GM06990 (cell line): Measurements from ENCODE around the gene FLNC.

Experiments used
- DNase-seq: peaks from one replicate; pipeline ENCODE4 v3.0.0-alpha.2; 2011; ENCODE audit not compliant: insufficient read length; ENCODE audit errors: extremely low read depth
- H3K27me3 ChIP-seq: replicated peaks from 2 replicates; pipeline ENCODE4 v1.6.0; 2011; ENCODE audit warnings: low read length; ENCODE audit not compliant: control insufficient read depth, insufficient read depth
- H3K36me3 ChIP-seq: 2 replicates; pipeline ENCODE4 v1.5.1; 2011; ENCODE audit warnings: low read length; ENCODE audit not compliant: control insufficient read depth, insufficient read depth
- H3K4me3 ChIP-seq: replicated peaks from 2 replicates; pipeline ENCODE4 v1.5.1; 2011; ENCODE audit warnings: low read depth, mild to moderate bottlenecking, control low read depth, low read length
- TF ChIP-seq, protein P1 (sequence below): IDR thresholded peaks from 2 replicates; pipeline ENCODE4 v1.5.1; 2011; ENCODE audit warnings: low read length, control low read depth, mild to moderate bottlenecking, inconsistent platforms; ENCODE audit not compliant: insufficient read depth, poor library complexity, severe bottlenecking

FLNC gene

DNA sequence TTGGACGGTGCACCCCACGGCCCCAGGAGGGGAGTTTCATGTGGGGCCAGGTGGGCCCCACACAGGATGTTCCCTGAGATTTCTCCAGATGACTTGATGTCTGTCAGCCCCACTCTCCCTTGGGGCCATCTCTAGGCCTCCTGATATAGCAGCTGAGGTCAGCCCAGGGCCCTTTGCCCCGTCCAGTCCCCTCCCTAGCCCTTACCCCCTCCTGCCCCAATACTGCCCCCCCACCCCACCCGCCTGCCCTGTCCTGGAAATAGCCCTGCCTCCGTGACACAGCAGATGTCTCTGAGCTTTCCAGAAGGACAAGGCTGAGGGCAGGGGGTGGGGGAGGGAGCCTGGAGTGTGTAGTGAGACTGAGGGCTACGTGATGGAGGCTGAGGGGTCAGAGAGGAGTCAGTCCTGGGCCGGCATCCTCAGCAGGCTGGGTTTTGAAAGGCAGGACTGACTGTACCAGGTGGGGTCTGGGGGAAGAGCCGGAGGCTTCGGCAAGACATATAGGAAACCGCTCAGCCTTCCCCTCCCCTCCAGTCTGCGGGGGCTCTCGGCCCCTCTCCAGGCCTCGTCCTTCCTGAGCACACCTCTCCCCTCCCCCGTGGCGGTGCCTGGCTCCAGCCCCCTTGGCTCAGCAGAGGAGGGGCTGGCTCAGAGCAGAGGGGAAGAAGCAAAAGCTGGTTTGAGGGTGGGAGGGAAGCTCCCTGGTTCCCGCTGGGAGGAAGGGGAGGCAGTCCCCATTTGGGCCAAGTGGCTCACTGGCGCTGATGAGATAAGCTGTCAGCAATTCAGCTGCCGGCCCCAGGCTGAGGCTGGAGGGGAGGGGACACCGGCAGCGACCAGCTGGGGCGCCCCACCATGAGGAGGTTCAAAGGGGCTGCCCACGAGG, 2.0 kb downstream of the FLNC start:
- Histone ChIP-seq H3K4me3 (no peak overlapping the region), H3K36me3 (no peaks in the 10 kb centered on the region), H3K27me3 (peaks cover 3% of the 10 kb centered on the region)
- TF ChIP-seq, protein P1, sequence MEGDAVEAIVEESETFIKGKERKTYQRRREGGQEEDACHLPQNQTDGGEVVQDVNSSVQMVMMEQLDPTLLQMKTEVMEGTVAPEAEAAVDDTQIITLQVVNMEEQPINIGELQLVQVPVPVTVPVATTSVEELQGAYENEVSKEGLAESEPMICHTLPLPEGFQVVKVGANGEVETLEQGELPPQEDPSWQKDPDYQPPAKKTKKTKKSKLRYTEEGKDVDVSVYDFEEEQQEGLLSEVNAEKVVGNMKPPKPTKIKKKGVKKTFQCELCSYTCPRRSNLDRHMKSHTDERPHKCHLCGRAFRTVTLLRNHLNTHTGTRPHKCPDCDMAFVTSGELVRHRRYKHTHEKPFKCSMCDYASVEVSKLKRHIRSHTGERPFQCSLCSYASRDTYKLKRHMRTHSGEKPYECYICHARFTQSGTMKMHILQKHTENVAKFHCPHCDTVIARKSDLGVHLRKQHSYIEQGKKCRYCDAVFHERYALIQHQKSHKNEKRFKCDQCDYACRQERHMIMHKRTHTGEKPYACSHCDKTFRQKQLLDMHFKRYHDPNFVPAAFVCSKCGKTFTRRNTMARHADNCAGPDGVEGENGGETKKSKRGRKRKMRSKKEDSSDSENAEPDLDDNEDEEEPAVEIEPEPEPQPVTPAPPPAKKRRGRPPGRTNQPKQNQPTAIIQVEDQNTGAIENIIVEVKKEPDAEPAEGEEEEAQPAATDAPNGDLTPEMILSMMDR, result no peak
- DNase-seq, result no peak

DNA sequence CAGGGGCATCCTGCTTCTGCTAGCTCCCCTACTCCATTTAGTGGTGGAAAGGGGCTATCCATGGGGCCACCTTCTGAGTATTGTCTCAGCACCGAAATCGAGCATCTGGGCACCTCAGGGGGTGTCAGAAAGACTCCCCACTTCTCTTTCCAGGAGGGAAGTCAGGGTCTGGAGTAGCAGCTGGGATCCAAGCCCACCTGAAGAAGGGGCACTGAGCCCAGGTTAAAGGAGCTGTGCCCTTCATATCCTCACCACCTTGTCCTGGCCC, 2.6 kb downstream of the FLNC start:
- H3K4me3 ChIP-seq, result no peak overlapping the region
- H3K27me3 ChIP-seq, result peaks cover 3% of the 10 kb centered on the region
- TF ChIP-seq, protein P1, result no peak
- H3K36me3 ChIP-seq, result no peaks in the 10 kb centered on the region
- no peak for DNase-seq

DNA sequence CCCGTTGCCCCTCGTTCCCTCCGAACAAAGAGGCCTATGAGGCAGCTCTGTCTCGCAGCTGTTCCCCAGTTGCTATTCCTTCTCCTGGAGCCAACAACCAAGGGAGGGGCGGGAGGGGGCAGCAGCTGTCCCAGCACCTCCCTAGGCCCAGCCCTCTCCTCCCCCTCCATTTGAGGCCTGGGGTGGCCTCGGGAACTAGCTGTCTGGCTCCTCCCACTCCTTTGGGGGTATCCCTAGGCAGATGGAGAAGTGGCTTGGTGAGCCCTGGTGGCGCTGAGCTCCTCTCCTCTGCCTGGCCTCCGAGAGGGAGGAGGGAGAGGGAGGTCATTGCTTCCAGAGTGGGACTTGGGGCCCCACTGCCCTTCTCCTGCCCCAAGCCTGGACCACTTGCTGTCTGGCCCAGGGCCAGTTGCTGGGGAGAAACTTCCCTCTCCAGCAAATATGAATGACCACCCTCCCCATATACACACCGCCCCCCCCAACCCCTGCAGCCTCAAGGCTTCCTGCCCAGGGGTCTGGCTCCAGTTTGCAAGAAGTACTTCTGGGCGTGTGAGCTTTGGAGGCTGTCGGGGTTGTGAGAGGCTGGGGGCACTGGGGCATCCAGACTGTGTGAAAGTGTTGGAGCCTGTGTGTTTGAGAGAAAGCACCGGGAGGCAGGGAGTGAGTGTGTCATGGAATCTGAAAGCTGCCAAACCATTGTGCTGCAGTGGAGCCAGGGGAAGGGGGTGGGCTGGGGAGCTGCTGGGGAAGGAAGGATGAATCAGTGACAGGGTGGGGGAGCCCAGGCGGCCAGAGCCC, 3.1 kb downstream of the FLNC start:
- Histone ChIP-seq H3K4me3 (no peak overlapping the region), H3K36me3 (no peaks in the 10 kb centered on the region), H3K27me3 (peaks cover 3% of the 10 kb centered on the region)
- no peak for DNase-seq
- TF ChIP-seq, protein P1, result no peak

DNA sequence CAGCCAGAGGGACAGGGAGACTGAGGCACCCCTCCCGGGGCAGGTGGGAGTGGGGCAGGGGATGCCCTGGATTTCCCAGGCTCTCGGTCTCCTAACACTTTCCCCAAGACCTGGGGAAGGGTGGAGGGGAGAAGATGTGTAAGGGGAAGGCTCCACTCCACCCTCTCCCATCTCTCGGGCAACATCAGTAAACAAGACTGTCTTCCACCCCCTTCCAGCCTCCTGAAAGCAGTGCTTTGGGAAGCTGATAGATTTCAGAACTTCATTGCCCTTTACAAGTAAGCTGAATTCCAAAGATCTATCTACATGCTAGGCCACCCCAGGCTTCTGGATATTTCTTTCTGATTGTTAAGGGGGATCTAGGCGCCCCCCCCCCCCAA, 3.7 kb downstream of the FLNC start:
- no peaks in the 10 kb centered on the region for H3K36me3 ChIP-seq
- peaks cover 3% of the 10 kb centered on the region for H3K27me3 ChIP-seq
- DNase-seq, result no peak
- no peak overlapping the region for H3K4me3 ChIP-seq
- TF ChIP-seq, protein P1, result no peak

DNA sequence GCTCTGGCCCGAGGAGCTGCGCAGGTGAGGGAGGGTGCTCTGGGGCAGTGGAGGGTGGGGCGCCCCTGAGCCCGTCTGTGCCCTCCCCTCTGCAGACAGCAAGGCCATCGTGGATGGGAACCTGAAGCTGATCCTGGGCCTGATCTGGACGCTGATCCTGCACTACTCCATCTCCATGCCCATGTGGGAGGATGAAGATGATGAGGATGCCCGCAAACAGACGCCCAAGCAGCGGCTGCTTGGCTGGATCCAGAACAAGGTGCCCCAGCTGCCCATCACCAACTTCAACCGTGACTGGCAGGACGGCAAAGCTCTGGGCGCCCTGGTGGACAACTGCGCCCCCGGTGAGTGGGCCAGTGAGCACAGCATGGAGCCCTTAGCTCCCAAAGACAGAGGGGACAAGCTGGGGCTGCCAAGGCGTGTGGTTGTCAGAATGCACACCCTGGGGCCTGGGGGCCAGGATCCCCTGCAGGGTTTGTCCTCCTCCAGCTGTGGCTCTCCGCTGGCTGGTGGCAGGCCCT, 5.1 kb downstream of the FLNC start:
- no peak overlapping the region for H3K4me3 ChIP-seq
- no peaks in the 10 kb centered on the region; the same call in 1 of the 2 replicates for H3K27me3 ChIP-seq
- TF ChIP-seq, protein P1, result no peak
- H3K36me3 ChIP-seq, result no peaks in the 10 kb centered on the region
- DNase-seq, result no peak
